Skeletal muscle satellite cell (primary cell): Measurements from ENCODE around the gene PRPF39.
"Not testable (repeated sequence)": the region's sequence is repeated elsewhere in the genome, so short reads cannot be mapped to it uniquely, and the experiment has no call there.

ENCODE experiments used
- H3K27me3 ChIP-seq: 2 replicates; pipeline ENCODE4 v1.7.0; 2013; ENCODE audit warnings: low read length; ENCODE audit not compliant: control insufficient read depth, insufficient read depth
- H3K36me3 ChIP-seq: 2 replicates; pipeline ENCODE4 v1.7.0; 2013; ENCODE audit warnings: mild to moderate bottlenecking, control low read depth, low read length; ENCODE audit not compliant: insufficient read depth
- H3K4me1 ChIP-seq: 2 replicates; pipeline ENCODE4 v1.7.0; 2013; ENCODE audit warnings: low read length; ENCODE audit not compliant: control insufficient read depth, insufficient read depth
- H3K4me2 ChIP-seq: 2 replicates; pipeline ENCODE4 v1.7.0; 2013; ENCODE audit warnings: mild to moderate bottlenecking, low read length
- H3K4me3 ChIP-seq: 2 replicates; pipeline ENCODE4 v1.7.0; 2013; ENCODE audit warnings: low read length
- H3K9ac ChIP-seq: 2 replicates; pipeline ENCODE4 v1.7.0; 2013; ENCODE audit warnings: mild to moderate bottlenecking, low read depth, low read length, moderate library complexity
- H3K9me3 ChIP-seq: replicated peaks from 2 replicates; pipeline ENCODE4 v1.7.0; 2013; ENCODE audit warnings: mild to moderate bottlenecking, control low read depth, low read length

Gene PRPF39

DNA sequence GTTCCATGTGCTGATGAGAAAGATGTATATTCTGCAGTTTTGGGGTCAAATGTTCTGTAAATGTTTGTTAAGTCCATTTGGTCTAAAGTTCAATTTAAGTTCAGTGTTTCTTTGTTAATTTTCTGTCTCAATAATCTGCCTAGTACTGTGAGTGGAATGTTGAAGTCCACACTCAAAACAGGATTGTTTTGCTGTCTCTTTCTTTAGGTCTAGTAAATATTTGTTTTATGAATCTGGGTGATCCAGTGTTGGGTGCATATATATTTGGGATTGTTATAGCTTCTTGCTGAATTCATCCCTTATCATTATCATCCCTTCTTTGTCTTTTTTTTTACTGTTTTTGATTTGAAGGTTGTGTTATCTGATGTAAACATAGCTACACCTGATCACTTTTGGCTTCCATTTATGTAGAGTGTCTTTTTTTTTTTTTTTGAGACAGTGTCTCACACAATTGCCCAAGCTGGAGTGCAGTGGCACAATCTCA, 26.0 kb upstream of the PRPF39 start:
- Histone ChIP-seq H3K36me3 (peaks cover 7% of the 10 kb centered on the region), H3K4me2 (no peak overlapping the region), H3K9me3 (no peaks in the 10 kb centered on the region), H3K9ac (no peak overlapping the region), H3K4me3 (no peak overlapping the region), H3K27me3 (no peaks in the 10 kb centered on the region), H3K4me1 (no peaks in the 10 kb centered on the region)

DNA sequence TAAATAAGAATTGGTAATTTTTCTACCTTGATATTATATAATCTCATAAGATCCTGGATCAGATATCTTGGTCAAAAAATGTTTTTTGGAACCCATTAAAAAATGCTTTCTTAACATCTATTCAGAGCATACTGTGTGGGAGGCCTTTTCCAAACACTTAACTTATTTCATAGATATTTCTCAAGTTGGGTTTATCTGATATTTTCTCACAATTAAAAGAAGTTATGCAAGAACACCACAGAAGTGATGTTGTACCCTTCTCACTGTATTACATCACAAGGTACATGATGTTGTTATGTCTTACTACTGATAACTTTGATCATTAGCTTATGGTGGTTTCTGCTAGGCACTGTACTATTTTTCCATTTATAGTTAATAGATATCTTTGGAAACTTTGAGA, 23.4 kb upstream of the PRPF39 start:
- Histone ChIP-seq H3K9me3 (no peaks in the 10 kb centered on the region), H3K9ac (no peak overlapping the region), H3K27me3 (no peaks in the 10 kb centered on the region), H3K36me3 (no peaks in the 10 kb centered on the region), H3K4me1 (no peaks in the 10 kb centered on the region), H3K4me3 (no peak overlapping the region), H3K4me2 (no peak overlapping the region)

DNA sequence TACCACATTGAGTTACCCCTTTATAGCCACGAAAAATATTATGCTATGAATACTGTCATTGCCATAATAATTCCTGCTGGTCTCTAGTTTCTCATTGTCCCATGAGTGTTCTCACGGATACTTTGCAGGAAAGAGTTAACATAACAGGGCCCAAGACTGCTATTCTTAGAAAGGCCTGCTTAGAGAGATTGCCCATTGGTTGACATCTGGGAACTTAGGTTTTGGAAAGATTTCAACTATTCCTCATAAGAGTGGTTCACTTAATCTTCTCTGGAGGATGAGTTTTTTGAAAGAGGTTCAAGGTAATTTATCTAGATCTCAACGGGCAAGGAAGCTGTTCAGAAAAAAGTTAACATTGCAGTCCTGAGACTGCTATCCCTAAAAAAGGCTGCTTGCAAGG, 18.4 kb upstream of the PRPF39 start:
- Histone ChIP-seq H3K4me3 (no peak overlapping the region), H3K9ac (no peak overlapping the region), H3K4me1 (no peaks in the 10 kb centered on the region), H3K4me2 (no peak overlapping the region), H3K36me3 (no peaks in the 10 kb centered on the region), H3K9me3 (no peaks in the 10 kb centered on the region), H3K27me3 (no peaks in the 10 kb centered on the region)

DNA sequence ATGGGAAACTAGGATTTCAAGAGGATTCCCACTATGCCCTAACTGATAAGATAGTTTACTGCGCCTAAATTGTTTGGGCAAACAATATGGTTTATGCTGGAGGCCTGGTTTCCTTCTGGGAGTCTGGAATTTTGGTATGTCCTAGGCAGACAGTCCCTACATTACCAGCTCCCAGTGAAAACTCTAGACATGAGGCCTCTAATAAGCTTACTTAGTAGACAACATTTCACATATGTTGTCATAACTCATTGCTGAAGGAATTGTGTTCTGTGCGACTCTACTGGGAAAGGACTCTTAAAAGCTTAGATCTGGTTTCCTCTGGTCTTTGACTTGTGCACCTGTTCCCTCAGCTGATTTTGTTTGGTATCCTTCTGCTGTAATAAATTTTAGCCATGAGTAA, 18.0 kb upstream of the PRPF39 start:
- no peaks in the 10 kb centered on the region for H3K9me3 ChIP-seq
- H3K4me2 ChIP-seq, result no peak overlapping the region
- no peaks in the 10 kb centered on the region for H3K4me1 ChIP-seq
- H3K36me3 ChIP-seq, result no peaks in the 10 kb centered on the region
- H3K9ac ChIP-seq, result no peak overlapping the region
- H3K4me3 ChIP-seq, result no peak overlapping the region
- no peaks in the 10 kb centered on the region for H3K27me3 ChIP-seq

DNA sequence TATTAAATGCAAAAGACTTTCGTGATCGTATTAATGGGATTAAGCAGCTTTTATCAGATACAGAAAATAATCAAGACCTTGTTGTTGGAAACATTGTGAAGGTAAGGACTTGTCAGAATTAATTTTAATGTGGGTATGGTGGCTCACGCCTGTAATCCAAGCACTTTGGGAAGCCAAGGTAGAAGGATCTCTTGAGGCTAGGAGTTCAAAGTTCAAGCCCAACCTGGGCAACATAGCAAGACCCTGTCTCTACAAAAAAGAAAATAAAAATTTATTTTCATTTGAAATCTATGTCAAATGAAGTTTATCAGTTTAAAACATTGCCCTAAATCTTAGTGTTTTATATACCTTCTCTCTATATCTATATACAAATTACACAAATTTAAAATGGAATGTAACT, 17.2 kb upstream of the PRPF39 start:
- no peaks in the 10 kb centered on the region for H3K9me3 ChIP-seq
- H3K36me3 ChIP-seq, result peaks cover 3% of the 10 kb centered on the region
- H3K4me2 ChIP-seq, result no peak overlapping the region
- H3K4me1 ChIP-seq, result no peaks in the 10 kb centered on the region
- H3K27me3 ChIP-seq, result no peaks in the 10 kb centered on the region
- H3K4me3 ChIP-seq, result no peak overlapping the region
- no peak overlapping the region for H3K9ac ChIP-seq

DNA sequence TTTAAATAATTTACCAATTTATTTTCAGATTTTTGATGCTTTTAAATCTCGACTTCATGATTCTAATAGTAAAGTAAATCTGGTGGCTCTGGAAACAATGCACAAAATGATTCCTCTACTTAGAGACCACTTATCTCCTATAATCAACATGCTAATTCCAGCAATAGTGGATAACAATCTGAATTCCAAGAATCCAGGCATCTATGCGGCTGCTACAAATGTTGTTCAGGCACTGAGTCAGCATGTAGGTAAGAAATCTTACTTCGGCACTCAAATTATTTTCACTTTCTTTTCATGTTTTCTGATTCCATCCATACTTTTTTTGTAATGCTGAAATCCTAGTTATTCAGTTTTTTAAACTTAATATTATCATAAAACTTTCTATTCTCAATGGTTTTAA, 15.5 kb upstream of the PRPF39 start:
- Histone ChIP-seq H3K27me3 (no peaks in the 10 kb centered on the region), H3K4me3 (no peak overlapping the region), H3K4me2 (no peak overlapping the region), H3K36me3 (peaks cover 9% of the 10 kb centered on the region), H3K4me1 (no peaks in the 10 kb centered on the region), H3K9ac (no peak overlapping the region), H3K9me3 (no peaks in the 10 kb centered on the region)

DNA sequence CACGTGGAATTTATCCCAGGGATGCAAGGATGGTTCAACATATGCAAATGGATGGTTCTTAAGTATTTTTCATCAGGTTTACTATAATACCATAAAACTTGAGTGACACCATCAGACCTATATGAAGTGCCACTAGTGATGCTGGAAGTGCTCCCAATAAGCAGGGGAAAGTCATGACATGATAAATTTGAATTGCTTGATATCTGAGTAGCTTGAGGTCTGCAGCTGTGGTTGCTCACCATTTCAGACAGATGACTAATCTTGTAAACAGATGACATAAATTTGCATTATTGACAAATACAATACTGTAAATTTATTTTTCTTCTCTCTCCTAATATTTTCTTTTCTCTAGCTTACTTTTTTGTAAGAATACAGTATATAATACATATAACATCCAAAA, 13.7 kb upstream of the PRPF39 start:
- Histone ChIP-seq H3K9ac (no peak overlapping the region), H3K27me3 (no peaks in the 10 kb centered on the region), H3K4me2 (no peak overlapping the region), H3K4me1 (no peaks in the 10 kb centered on the region), H3K4me3 (no peak overlapping the region), H3K9me3 (no peaks in the 10 kb centered on the region), H3K36me3 (peaks cover 9% of the 10 kb centered on the region)

DNA sequence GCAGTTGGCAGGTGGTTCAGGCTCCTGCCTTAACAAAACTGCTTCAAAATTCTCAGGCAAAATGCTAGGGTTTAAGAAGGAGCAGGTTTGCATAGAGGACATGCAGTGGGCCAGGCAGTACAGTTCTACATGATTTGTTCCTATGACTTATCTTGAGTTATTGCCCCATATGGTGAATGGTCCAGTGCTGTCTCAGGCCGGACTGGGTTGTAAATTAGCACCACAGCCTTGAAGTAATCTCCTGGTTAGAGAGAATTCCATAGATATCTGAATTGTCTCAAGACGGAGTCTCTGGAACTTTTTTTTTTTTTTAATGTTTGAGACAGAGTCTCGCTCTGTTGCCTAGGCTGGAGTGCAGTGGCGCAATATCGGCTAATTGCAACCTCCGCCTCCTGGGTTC, 11.8 kb upstream of the PRPF39 start:
- H3K27me3 ChIP-seq, result no peaks in the 10 kb centered on the region
- H3K4me1 ChIP-seq, result no peaks in the 10 kb centered on the region
- no peak overlapping the region for H3K4me3 ChIP-seq

DNA sequence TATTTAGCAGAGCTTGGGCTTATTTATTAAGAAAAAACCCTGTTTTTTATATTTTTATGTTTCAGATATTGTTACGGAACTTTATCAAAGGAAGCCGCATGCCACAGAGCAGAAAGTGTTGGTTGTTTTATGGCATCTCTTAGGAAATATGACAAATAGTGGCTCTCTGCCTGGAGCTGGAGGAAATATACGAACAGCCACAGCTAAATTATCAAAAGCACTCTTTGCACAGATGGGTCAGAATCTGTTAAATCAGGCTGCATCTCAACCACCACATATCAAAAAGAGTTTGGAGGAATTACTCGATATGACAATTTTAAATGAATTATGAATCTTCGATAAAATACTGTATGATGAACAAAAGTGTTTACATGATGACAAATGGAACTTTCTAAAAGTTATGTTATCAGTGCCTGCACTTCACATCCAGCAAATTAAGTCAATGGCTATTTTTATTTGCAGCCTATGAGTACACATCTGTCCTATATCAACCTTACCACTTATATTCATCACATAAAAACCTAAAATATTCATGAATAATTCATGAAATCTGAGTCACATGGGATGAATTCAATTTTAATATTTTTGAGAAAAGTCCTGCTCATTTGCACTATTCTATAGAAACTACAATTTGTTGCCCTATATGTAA, 10.6 kb upstream of the PRPF39 start:
- Histone ChIP-seq H3K9ac (no peak overlapping the region), H3K9me3 (no peaks in the 10 kb centered on the region), H3K27me3 (no peaks in the 10 kb centered on the region), H3K36me3 (peaks cover 9% of the 10 kb centered on the region), H3K4me2 (no peak overlapping the region), H3K4me3 (no peak overlapping the region), H3K4me1 (no peaks in the 10 kb centered on the region)

More for the DNA sequence above, 11.8 kb upstream of the PRPF39 start:
- peaks cover 9% of the 10 kb centered on the region for H3K36me3 ChIP-seq
- H3K9me3 ChIP-seq, result no peaks in the 10 kb centered on the region
- H3K9ac ChIP-seq, result no peak overlapping the region
- H3K4me2 ChIP-seq, result no peak overlapping the region

DNA sequence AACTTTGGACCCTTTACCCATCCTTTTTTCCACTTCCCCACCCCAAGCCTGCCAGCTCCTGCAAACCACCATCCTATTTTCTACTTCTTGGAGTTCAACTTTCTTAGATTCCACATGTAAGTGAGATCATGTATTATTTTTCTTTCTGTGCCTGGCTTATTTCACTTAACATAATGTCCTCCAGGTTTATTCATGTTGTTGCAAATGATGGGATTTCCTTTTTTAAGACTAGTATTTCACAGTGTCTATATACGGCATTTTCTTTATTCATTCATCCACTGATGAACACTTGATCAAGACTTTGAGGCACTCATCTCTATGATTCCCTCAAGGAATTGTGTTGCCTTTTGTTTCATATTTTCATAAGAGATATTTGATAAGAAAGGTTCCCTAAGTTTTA, 5.6 kb upstream of the PRPF39 start:
- H3K4me1 ChIP-seq, result peaks cover 1% of the 10 kb centered on the region
- H3K4me3 ChIP-seq, result no peak overlapping the region
- peaks cover under 1% of the 10 kb centered on the region for H3K36me3 ChIP-seq
- H3K9ac ChIP-seq, result no peak overlapping the region
- no peaks in the 10 kb centered on the region for H3K27me3 ChIP-seq
- no peaks in the 10 kb centered on the region for H3K9me3 ChIP-seq
- H3K4me2 ChIP-seq, result no peak overlapping the region

DNA sequence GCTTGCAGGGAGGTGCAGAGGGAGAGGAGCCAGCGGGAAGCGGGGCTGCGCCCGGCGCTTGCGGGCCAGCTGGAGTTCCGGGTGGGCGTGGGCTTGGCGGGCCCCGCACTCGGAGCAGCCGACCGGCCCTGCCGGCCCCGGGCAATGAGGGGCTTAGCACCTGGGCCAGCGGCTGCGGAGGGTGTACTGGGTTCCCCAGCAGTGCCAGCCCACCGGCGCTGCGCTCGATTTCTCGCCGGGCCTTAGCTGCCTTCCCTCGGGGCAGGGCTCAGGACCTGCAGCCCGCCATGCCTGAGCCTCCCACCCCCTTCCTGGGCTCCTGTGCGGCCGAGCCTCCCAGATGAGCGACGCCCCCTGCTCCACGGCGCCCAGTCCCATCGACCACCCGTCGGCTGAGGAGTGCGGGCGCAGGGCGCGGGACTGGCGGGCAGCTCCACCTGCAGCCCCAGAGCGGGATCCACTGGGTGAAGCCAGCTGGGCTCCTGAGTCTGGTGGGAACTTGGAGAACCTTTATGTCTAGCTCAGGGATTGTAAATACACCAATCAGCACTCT, 3.4 kb upstream of the PRPF39 start:
- H3K9ac ChIP-seq, H3K4me3 ChIP-seq, H3K27me3 ChIP-seq, H3K4me1 ChIP-seq, H3K36me3 ChIP-seq, H3K9me3 ChIP-seq, H3K4me2 ChIP-seq: not testable (repeated sequence)

DNA sequence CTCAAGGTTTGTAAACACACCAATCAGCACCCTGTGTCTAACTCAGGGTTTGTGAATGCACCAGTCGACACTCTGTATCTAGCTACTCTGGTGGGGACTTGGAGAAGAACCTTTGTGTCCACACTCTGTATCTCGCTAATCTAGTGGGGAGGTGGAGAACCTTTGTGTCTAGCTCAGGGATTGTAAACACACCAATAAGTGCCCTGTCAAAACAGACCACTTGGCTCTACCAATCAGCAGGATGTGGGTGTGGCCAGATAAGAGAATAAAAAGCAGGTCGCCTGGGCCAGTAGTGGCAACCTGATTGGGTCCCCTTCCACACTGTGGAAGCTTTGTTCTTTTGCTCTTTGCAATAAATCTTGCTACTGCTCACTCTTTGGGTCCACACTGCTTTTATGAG, 2.8 kb upstream of the PRPF39 start:
- H3K9ac ChIP-seq, H3K4me2 ChIP-seq, H3K27me3 ChIP-seq, H3K9me3 ChIP-seq, H3K36me3 ChIP-seq, H3K4me3 ChIP-seq: not testable (repeated sequence)
- H3K4me1 ChIP-seq, result peaks cover 12% of the 10 kb centered on the region
